ENCODE measurements around the gene UVSSA.
A peak's percentile ranks its signal among the peaks of the same experiment; 100 is the strongest.

The UVSSA gene

GRCh38 chr4:1305261-1305711, 41.7 kb upstream of the UVSSA start:
- TF ChIP-seq, protein P1, sequence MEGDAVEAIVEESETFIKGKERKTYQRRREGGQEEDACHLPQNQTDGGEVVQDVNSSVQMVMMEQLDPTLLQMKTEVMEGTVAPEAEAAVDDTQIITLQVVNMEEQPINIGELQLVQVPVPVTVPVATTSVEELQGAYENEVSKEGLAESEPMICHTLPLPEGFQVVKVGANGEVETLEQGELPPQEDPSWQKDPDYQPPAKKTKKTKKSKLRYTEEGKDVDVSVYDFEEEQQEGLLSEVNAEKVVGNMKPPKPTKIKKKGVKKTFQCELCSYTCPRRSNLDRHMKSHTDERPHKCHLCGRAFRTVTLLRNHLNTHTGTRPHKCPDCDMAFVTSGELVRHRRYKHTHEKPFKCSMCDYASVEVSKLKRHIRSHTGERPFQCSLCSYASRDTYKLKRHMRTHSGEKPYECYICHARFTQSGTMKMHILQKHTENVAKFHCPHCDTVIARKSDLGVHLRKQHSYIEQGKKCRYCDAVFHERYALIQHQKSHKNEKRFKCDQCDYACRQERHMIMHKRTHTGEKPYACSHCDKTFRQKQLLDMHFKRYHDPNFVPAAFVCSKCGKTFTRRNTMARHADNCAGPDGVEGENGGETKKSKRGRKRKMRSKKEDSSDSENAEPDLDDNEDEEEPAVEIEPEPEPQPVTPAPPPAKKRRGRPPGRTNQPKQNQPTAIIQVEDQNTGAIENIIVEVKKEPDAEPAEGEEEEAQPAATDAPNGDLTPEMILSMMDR (conservative IDR thresholded peaks at IDR 0.05) = no peak
- no peak overlapping the region for H3K27ac ChIP-seq

DNA sequence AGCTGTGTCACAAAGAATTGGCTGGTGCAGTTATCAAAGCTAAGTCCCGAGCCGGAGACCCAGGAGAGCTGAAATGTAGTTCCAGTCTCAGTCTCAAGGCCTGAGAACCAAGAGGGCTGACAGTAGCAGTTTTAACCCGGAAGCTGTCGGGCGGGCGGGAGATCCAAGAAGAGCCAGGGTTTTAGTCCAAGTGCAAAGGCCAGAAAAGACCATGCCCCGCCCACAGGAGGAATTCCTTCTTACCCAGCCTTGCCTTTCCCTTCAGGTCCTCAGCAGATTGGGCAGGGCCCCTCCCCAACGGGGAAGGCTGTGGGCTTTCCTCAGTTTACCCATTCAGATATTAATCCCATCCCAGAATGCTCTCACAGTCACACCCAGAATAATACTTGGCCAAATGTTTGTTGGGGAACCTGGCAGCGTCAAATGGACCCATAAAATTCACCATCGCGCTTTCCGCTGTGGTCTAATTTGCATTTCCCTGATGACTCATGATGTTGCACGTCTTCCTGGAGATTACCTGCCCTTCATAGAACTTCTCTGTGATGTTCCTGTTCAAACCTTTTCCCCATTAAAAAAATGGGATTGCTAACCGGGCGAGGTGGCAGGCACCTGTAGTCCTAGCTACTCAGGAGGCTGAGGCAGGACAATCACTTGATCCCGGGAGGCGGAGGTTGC, 41.1 kb upstream of the UVSSA start:
- H3K27ac ChIP-seq = no peak overlapping the region
- TF ChIP-seq, protein P1 (conservative IDR thresholded peaks at IDR 0.05) = no peak

DNA sequence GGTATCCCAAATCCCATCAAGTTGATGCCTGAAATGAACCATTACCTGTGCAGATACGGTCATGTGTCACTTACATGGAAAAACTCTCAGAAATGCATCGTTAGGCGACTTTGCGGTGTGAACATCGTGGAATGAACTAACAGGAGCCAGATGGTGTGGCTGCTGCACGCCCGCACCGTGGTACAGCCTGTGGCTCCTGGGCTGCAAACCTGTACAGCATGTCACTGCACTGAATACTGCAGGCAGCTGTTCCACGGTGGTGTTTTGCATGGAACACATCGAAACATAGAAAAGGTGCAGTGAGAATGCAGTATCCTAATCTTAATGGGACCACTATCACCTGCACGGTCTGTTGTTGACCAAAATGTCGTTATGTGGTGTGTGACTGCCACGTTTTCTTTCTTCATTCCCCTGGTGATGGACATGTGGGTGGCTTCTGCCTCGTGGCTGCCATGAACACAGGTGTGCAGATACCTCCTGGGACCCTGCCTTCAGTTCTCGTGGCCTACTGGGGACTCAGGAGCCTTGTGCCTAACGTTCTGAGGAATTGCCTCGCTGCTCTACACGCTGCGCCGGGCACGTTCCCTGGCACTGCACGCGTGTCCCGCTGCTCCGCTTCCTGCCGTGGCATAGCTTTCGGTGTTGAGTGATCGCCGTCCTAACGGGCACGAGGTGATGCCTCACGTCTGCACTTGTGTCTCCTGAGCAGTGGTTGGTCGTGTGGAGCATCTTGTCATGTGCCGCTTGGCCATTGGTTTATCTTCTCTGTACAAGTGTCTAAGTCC, 38.9 kb upstream of the UVSSA start:
- H3K27ac ChIP-seq = peak overlapping the region; percentile 75
- TF ChIP-seq, protein P1 (conservative IDR thresholded peaks at IDR 0.05) = no peak

- TF ChIP-seq, protein P1 (conservative IDR thresholded peaks at IDR 0.05) = no peak
- H3K27ac ChIP-seq = peak overlapping the region; percentile 75
These were observed 37.6 kb upstream of the UVSSA start for GRCh38 chr4:1309261-1310010.

DNA sequence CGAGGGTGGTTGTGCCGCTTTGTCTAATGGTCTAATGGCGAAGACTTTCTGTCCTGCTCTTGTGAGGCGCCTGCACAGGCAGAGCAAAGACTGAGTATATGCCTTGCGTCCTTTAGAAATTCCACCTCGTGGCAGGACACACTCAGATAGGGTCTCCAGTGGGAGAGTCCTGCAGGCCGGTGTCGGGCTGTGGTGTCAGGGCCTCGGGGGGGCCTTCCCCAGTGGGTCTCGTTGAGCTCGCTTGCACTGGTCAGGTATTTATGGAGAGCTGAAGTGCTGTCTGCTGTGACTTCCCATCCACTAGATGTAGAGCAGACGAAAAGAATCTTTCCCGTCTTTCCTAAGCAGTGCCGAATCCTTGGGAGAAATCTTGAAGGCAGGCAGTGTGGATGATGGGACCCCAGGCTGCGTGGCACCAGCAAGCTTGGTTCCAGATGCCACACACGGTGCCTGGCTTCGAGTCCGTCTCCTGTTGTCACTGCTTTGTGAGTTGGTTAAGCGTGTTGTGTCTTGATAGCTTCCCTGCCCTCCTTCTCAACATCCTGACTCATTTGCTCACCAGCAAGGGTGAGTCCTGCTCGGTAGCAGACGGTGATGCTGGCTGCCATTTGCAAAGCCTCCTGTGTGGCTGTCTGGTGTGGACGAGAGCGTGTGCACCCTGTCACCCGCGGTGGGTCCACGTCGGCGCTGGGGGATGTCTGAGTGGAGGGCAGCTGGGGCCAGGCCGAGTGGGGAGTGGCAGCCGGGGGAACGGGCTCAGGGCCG, 36.8 kb upstream of the UVSSA start:
- TF ChIP-seq, protein P1 (conservative IDR thresholded peaks at IDR 0.05) = no peak
- H3K27ac ChIP-seq = peak overlapping the region; percentile 75; the same call in 1 of the 2 replicates

- no peak overlapping the region for H3K27ac ChIP-seq
- TF ChIP-seq, protein P1 (conservative IDR thresholded peaks at IDR 0.05) = no peak
These were observed 36.0 kb upstream of the UVSSA start for GRCh38 chr4:1310796-1311631.

Data from VCaP (cell line).